ENCODE results near the gene RPL38.

- TF ChIP-seq POLR2A (IDR thresholded peaks at IDR 0.05; ENCODE audit: low read length) (no peak), GATA1 (IDR thresholded peaks at IDR 0.05; ENCODE audit: low read depth, low read length) (no peak)
Measured at GRCh38 chr17:74259667-74260524, 56.4 kb downstream of the RPL38 start.
